Activated CD4-positive, alpha-beta T cell treated with anti-CD3 and anti-CD28 coated beads, Interleukin-2, amount 50 U/mL, for 24 hours (primary cell): ENCODE data around the gene RFX3.
"Not testable (repeated sequence)": the region's sequence is repeated elsewhere in the genome, so short reads cannot be mapped to it uniquely, and the experiment has no call there.

Experiments
- DNase-seq, 2 donors: peaks; one replicate each; pipeline ENCODE4 v3.0.0-alpha.2; 2020; ENCODE audit warnings: low read depth in 1 of 2, low spot score in 1 of 2

The RFX3 gene

DNA sequence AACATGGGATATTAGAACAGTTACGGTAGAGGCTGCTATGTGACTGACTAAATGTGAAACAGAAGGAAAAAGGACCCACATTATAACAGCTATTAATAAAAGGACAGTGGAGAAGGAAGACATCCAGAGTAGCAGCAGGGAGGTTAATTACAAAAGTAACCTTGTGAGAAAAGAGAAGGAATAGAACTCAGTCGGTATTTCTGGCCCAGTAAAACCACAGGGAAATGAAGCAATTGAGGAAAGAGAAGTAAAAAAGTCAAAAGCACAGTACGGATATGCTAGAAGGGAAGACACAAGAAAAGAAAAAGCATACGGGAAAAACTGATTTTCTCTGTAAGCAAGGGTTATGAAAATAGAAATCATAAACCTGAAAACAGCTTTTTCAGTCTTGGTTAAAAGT, 164.7 kb downstream of the RFX3 start:
- no peak for DNase-seq

DNA sequence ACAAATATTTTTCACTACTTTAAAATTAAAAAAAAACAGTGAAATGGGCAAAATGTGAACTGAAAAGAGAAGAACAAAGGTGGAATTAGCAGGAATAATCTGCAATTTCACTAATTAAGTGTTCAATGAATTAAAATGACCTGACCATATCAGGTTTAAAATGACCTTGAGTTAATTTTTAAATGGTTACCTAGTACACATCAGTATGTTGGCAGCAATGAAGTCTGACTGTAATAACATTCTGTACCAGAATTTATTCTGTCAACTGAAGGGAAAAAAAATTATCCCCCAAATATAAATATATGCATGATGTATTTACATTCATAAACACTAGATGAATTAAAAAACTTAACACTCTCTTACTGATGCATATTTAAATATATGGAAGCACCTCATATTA, 165.6 kb downstream of the RFX3 start:
- no peak for DNase-seq

DNA sequence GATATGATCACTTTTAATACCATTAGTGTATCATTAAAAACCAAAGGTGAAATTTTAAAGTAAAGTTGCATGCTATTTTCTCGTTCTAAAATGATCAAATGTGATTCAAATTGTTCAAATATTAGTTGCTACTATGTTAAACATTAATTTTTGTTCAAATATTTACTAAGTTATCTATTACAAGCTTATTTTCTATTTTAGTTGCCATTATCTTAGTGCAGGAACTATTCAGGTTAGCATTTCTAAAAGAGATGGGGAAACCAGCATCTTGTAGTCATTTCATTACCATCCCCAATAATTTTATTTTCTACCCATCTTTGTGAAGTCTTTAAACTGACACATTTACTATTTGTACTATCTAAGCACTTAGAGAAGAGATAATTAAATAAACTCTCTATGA, 166.0 kb downstream of the RFX3 start:
- DNase-seq, result no peak

GRCh38 chr9:3359048-3359692, 166.6 kb downstream of the RFX3 start:
- DNase-seq, result no peak

DNA sequence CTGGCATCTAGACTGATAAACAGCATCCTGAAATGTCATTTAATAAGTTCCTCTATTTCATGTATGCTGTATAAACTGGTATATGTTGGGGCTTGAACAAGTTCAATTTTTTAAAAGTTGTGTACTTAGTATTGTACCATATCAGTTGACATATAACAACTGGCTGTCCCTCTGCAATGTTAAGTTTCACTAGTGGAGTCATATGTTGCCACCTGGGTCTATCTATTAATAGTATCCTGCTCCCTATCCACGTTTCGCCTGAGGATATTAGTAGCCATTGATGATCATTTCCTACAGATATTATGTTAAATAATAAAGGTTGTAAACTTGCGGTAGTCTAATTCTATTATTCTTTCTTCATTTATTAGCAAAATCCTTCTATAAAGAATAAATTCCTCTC, 177.6 kb downstream of the RFX3 start:
- DNase-seq, result no peak

GRCh38 chr9:3346549-3346948, 179.3 kb downstream of the RFX3 start:
- no peak for DNase-seq

DNA sequence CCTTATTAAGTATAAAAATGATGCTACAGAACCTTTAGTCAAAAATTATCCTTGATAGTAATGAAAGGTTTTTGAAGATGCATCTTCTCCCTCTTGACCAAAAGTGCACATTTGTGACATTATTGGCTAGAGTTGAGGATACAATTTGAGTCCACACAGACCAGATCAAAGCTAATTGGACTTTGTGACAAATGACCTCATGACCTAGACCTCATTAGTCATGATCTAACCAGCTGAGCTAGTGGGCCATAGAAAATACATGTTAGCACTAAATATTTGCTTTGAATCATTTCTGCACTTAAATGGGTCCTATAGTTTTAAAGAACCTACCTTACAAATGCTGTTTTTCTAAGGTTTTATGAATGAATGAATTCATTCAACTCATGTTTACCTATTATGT, 182.1 kb downstream of the RFX3 start:
- DNase-seq, result no peak

GRCh38 chr9:3342159-3342777, 183.5 kb downstream of the RFX3 start:
- no peak for DNase-seq

GRCh38 chr9:3337515-3338225, 188.1 kb downstream of the RFX3 start:
- peak in 1 of 2 donors; percentile 5 for DNase-seq

DNA sequence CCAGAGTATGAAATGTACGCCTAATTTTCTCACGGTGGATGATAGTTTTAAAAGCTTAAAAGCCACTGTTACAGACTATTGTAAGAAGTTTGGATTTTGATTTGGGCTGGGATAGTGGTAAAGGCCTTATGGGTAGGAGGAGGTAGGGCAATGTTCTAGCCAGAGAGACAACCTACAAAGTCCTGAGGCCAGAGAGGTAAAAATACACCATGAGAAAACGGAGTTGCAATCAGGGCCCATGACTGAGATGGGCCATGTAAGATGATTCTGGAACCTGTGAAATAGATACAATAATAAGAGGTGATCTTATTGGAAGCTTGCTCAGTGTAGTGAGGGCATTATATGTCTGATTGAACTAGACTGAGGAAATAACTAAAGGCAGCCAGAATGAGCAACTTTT, 188.8 kb downstream of the RFX3 start:
- DNase-seq, result no peak

GRCh38 chr9:3332802-3333201, 193.0 kb downstream of the RFX3 start:
- no peak for DNase-seq

GRCh38 chr9:3331801-3332200, 194.0 kb downstream of the RFX3 start:
- DNase-seq, result no peak

DNA sequence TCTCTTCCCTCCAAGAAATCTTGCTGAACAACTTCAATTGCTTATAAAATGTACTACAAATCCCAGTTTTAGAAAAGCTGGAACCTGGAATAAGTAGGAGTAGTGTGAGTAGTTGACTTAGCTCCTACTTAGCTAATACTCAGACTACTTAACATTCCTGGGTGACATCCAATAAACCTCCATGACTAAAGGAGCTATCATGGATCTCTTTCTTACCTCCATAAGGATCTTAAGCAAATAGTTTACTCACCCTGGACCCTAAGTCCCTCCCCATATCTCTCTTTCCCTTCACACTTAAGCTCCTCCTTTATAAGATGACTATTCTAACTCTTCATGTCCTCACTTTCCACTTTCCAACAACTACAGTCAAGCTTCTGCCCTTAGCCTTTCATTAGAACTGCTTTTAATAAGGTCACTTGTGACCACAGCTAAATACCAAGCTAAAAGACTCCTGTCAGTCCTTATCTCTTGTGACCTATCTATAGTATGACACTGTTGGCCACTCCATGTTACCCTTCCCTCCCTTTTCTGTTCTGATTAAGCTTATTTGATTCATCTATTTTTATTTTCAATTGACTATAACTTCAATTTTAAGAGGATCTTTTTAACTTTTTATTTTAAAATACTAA, 194.9 kb downstream of the RFX3 start:
- no peak for DNase-seq

- no peak for DNase-seq
Measured at GRCh38 chr9:3329361-3329760, 196.4 kb downstream of the RFX3 start.

GRCh38 chr9:3323714-3324113, 202.1 kb downstream of the RFX3 start:
- no peak for DNase-seq

DNA sequence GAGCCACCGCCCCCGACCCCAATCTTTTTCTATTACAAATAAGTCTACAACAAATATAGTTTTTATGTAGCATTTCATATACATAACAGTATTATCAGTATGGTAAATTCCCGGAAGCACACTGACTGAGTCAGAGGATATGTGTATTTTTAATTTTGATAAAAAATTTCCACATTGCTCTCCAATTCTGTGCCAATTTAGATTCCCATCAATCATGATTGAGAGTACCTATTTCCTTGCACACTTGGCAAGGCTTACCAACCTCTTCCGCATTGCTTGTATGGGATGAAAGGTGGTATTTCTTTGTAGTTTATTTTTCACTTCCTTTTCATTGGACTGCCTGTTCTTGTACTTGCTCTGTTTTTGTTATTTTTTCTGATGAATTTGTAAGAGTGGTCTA, 204.6 kb downstream of the RFX3 start:
- no peak for DNase-seq

DNA sequence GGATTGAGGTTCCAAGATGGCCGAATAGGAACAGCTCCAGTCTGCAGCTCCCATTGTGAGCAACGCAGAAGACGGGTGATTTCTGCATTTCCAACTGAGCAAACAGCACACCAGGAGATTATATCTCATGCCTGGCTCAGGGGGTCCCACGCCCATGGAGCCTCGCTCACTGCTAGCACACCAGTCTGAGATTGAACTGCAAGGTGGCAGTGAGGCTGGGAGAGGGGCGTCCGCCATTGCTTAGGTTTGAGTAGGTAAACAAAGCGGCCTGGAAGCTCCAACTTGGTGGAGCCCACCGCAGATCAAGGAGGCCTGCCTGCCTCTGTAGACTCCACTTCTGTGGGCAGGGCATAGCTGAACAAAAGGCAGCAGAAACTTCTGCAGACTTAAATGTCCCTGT, 213.2 kb downstream of the RFX3 start:
- not testable (repeated sequence) for DNase-seq

DNA sequence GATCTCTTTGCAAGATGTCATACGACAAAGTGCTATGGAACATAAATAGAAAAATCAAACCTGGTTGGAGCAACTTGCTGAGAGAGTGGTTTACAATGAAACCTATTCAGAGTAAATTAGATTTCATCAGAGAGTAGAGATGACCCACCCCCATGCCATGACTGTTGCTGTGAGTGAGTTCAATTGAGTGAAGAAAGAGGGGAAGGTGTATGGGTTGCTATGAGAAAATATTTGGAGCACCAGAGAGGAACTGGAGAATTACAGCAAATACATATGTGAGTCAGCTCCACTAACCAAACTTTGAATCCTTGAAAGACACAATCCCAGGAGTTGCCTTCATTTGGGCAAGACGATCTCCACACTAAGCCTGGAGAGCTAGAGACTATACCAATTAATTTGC, 217.2 kb downstream of the RFX3 start:
- no peak for DNase-seq

- peak in 1 of 2 donors; percentile 3 for DNase-seq
Measured at GRCh38 chr9:3304388-3304787, 221.4 kb downstream of the RFX3 start.

DNA sequence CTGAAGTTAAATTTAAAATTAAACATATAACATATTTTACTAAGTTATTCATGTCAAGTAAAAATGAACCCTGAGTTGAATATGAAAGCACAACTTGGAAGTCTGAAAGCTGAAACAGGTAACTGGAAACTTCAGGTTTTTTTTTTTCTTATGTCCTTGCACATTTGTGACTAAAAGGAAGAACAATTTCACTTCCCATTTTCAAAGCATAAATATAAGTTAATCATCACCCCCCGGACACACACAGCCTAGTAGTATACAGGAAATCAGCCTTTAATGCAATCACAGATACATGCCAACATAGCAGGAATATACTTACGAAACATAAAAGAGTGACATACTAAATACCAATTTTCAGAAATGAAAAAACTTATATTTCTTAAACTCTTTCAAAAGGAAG, 225.9 kb downstream of the RFX3 start:
- no peak for DNase-seq

- DNase-seq, result no peak
Measured at GRCh38 chr9:3296536-3296935, 229.3 kb downstream of the RFX3 start.

DNA sequence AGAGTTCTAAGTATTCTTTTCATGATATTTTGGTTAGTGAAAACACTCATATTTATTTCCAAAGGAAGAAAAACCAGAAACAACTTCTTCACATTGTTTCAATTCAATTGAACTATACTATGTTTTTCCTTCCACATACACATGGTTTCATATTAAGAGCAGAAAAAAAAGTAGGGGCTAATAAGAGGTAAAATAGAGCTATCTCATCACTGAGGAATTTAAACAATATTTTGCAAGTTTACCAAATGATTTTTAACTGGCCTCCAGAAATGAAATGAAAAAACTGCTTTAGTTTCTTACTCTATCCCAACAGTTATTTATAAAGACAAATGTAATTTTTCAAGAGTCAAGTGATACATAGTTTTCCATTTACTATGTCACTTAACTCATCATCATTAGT, 233.5 kb downstream of the RFX3 start:
- DNase-seq, result no peak
